ENCODE data around the gene DDRGK1. TPM values are rescaled to one million over a fixed set of nuclear protein-coding genes. Genes with fewer than 3 reads are reported as not detected.
"Not testable (repeated sequence)": the region's sequence is repeated elsewhere in the genome, so short reads cannot be mapped to it uniquely, and the experiment has no call there.

Gene DDRGK1
- total RNA-seq, 1 donor from 2014 or later, result 68.2 TPM

DNA sequence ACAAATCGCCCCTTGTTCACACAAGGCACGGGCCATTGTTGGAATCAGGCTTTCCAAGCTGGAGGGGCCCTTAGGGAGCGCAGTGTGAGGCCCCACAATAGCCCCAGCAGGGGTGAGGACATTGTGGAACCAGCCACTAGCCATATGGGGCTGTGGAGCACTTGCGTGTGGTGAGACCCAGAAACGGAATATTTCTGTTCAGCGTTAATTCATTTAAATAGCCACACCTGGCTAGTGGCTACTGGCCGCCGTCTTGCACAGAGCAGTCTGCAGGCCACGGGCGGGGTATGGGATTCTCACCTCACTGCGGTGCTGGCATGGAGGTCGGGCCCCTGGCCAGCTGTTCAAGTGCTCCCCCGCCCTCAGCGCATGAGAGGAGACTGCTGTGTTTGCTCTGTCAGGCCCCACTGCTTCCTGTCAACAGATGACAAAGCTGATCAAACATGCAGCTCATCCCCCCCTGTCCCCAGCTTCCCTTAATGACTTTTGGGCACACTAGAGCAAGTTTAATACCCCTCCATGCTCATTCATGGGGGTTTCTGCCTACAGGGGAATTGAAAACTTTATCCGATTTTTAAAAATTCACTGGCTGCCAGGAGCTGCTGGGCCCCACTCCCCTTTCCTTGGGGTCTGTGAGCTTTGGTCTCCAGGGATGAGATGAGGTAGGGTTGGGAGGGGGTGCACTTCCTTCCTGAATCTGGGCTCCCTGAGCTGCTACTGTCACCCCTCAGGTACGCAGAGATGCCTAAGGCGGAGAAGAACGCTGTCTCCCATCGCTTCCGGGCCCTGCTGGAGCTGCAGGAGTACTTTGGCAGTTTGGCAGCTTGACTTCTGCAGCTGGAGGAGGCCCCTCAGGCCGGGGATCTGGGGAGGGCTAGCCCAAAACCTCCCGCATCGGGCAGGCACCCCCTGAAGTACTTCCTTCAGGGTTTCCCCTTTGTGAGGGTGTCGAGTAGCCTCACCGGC is 18.4 kb upstream of the DDRGK1 start:
- DNase-seq (ENCODE audit: low spot score) (no peak), ATAC-seq (no peak)
- intact Hi-C loops (cut with DNase I), result no loop called here

DNA sequence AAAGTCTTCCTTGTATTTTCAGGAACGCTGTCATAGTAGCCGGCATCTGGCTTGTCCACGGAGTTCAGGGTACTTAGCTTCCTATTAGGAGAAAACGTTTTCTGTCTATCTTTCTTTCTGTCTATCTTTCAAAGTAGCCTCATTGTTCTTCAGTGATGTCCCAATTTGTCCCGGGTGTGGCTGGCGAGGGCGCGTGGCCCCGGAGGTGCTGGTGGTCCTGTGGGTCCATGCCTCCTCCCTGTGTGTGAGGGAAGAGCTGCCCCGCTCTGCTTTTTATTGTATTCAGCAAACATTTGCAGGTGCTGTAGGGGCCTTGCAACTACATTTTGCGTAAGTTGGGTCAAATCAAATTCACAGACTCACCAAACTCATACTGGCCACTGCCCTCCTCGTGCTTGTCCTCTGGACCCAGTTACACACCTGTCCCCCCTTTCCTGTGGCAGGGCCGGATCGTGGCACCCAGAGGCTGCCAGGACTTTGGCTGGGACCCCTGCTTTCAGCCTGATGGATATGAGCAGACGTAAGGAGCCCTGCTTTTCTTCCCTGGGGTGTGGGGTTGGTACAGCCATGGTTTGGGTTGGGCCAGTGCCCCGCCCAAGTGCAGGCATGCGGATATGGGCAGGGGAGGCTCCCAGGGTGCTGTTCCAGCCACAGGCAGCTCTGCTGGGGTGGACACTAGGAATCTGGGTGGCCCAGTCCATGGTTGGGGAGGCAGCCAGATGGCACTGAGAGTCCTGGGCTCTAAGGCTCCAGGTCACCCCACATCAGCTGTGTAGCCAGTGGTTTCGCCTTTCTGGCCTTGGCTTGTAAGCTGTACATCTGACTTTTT is 17.1 kb upstream of the DDRGK1 start:
- ATAC-seq, result no peak
- intact Hi-C loops (cut with DNase I), result no loop called here
- no peak for DNase-seq (ENCODE audit: low spot score)

DNA sequence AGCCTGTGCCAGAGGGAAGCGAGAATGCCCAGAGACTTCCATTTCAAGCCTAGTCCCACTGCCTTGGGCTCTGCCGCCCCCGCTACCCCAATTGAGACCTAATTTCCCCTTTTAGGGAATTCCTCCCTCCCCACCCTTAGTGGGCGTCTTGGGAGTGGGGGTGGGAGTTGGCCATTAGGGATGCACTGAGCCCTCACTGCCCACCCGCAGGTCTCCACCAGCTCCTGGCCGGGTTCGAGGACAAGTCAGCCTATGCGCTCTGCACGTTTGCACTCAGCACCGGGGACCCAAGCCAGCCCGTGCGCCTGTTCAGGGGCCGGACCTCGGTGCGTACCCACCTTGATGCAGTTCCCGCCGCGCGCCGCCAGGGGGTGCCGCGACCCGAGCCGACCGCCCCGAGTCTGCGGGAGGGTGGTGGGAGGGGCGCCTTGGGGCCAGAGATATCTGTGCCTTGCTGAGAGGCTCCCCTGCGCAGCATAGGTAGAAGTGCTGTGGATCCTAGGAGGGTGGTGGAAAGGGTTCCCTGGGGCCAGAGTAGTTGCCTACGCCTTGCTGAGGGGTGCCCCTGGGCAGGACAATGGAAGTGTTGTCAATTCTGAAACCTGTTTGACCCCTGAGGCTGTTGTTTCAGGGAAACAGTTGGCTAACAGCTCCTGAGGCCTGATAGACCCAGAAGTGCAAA is 14.0 kb upstream of the DDRGK1 start:
- DNase-seq (ENCODE audit: low spot score), result peak; percentile 73
- ATAC-seq, result peak; percentile 76

DNA sequence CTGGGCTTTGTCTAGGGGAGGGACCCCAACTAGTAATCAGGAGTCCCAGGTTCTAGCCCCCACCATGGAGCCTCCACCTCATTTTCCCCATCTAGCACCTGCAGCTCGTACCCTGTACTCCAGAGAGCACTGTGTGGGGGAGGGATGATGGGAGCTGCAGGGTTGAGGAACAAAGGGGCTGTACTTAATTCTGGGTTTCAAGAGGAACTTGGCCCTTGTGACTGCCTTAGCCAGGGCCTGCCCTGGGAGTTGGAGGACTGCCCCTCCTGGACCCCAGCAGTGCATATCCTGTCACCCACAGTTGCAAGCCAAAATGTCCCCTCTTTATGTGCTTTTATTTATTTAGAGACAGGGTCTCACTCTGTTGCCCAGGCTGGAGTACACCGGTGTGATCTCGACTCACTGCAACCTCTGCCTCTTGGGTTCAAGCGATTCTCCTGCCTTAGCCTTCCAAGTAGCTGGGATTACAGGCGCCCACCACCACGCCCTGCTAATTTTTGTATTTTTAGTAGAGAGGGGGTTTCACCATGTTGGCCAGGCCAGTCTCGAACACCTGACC is 11.0 kb upstream of the DDRGK1 start:
- not testable (repeated sequence) for DNase-seq (ENCODE audit: low spot score); ATAC-seq
- intact Hi-C loops (cut with DNase I), result loop anchor here (10.0 kb wide), 1 partner anchor 109 kb away; no protein-coding TSS in a partner anchor

More for the DNA sequence above, 14.0 kb upstream of the DDRGK1 start:
- intact Hi-C loops (cut with DNase I), result loop anchor here (10.0 kb wide), 1 partner anchor 106 kb away; no protein-coding TSS in a partner anchor

DNA sequence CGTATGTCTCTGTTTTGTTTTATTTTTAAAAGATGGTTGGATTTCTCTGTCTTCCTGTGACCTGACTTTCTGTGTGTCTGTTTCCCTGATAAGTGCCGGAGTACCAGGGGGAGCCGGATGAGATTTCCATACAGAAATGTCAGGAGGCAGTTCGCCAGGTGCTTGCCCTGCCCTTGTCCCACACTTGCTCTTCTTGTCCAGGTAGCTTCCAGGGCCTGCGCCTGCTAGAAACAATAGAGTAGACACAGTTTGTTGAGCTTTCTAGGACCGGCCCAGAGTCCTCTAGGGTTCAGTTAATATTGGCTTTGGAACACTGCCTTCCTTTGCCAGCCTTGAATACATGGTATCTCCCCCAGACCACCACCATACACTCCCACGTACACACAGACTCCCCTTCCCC is 8.7 kb upstream of the DDRGK1 start:
- DNase-seq (ENCODE audit: low spot score), result no peak
- intact Hi-C loops (cut with DNase I), result loop anchor here (10.0 kb wide), 1 partner anchor 112 kb away; no protein-coding TSS in a partner anchor
- ATAC-seq, result no peak

DNA sequence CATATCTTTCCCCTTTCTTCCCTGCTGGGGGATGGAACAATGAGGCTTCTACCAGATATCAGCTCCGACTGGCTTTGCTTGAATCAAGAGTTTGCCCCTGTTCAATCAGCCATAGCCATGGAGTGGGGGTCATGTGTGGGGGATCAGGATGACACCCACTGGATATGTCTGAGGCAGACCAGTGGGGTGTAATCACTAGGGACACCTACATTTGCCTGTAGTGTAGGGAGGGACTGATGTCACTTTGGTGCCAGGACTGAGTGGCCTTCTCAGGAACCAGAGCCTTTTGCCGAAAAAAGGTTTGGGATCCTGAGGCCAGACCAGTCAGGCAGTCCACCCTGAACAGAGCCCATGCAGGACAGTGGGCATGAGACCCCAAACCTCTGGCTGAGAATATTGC is 5.9 kb upstream of the DDRGK1 start:
- no peak for ATAC-seq
- DNase-seq (ENCODE audit: low spot score), result no peak
- intact Hi-C loops (cut with DNase I), result loop anchor here (10.0 kb wide), 1 partner anchor 114 kb away; no protein-coding TSS in a partner anchor

DNA sequence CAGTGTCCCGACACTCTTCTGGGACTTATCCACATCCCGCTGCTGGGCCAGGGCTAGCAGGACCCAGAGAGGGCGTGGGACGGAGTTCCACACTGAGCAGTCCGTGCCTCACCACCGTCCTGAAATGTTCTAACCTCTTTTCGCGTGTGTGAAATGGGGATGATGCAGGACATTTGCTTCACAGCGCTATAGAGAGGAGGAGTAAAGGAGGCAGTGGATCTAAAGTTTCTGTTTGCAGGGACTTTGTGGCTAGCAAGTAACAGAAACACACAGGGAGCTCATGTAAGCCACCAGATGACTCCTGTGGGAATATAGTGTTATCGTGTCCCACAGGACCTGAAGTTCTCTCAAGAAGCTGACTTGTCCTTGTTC is 5.5 kb upstream of the DDRGK1 start:
- intact Hi-C loops (cut with DNase I), result loop anchor here (10.0 kb wide), 1 partner anchor 115 kb away; no protein-coding TSS in a partner anchor
- ATAC-seq (peak; percentile 51), DNase-seq (ENCODE audit: low spot score) (no peak)

DNA sequence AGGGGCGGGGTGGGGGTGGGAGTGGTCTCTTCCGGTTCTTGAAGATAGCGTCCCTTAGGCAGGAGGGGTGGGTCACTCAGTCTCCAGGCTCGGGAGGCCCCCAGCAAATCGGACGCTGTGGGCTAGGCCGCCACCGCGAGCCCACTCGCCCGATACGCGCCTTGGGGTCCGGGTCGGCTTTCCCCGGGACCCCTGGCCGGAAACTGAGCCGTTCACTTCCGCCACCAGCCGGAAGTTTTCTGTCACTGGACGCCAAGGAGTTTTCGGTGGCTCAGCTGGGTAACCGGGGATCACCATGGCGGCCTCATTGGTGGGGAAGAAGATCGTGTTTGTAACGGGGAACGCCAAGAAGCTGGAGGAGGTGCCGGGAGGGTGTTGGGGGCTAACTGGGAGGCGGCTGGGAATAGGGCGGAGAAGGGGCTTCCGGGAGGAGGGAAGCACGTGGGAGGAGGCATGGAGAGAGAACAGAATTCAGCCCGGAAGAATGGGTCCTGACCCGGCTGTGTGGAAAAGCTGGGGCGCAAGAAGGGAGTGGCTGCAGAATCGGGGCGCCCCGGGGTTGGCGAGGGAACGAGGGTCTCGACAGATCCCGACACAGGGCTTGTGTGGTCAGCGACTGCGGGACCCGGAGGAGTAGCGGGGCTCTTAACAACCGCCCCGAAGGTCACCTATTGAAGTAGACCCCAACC is 4.9 kb upstream of the DDRGK1 start, which contains the start of gene ITPA:
TSS of gene ITPA (plus strand) at position 242 of the 689 bp plus-strand sequence. CDS start at position 296, 54 bp downstream.
- peak; percentile 75 for DNase-seq (ENCODE audit: low spot score)
- peak; percentile 65 for ATAC-seq
- intact Hi-C loops (cut with DNase I), result no loop called here

DNA sequence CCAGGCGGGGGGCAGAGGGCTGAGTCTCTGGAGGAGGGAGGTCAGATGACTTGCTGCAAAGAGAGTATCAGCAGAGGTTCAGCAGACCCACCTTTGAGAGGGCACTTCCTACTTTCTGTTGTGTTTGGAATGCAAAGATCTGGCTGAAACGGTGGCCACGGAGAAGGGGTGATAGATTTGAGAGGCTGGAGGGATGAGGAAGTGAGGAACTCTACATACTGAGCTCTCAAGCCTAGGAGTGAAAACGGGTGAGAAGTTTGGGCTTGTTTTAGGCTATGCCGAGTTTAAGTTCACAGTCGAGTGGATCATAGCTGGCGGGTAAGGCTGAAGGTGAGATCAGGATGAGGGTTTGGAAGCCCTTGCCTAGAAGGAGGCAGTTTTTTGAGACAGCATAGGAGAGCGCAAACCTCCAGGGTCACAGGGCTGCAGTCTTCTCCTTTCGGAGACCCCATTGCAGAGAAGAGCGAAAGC is 4.3 kb upstream of the DDRGK1 start:
- ATAC-seq (peak; percentile 2), DNase-seq (ENCODE audit: low spot score) (no peak)
- intact Hi-C loops (cut with DNase I), result no loop called here

DNA sequence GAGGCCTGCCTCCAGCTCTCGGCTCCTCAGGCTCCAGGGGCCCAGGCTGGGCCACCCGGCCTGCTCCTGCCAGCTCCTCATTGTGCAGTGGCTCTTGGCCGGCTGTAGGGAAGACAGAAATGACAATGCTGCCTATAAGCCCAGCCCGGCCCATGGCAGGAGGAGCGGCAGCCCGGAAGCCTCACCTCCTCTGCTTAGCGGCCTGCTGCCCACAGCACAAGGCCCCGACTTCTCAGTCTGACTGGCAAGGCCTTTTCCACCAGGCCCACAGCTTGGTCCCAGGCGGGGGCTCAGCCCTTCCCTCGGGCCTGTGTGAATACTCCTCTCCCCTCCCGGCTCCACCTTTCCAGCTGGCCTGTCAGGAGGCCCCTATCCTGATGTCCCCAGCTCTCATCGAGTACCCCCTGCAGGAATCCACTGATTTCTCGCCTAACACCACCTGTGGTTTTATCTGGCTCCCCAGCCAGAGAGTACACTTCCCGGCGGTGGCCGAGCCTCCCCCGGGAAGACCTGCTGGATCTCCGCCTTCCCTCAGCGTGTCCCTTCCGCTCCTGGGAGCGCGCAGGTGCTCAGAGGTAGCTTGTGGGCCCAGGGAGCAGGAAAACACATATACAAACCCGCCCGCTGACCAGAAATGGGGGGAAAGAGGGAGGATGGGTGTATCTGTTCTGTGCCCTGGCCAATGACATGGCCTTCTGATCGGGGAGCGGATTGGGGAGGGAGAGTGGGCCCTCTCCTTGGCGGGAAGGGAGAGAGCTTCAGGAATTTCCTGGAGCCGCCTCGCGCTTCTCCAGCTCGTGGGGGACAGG is 963 bp downstream of the DDRGK1 start:
- intact Hi-C loops (cut with DNase I), result no loop called here
- peak; percentile 21 for ATAC-seq
- DNase-seq (ENCODE audit: low spot score), result no peak

DNA sequence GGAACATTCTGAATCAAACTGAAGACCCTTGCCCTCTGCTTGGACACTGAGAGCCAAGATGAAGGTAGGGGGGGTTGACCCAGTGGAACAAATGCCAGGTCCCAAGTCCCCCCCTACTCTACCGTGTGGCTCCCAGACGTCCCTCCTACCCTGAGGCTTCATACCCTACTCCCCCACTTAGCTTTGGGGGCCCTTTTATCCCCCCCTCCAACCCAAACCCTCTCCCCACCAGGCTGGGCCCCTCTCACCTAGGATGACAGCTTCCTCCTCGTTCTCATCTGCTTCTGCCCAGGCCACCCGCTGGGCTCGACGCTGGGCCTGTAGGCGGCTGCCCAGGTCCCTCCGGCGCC is 1.5 kb downstream of the DDRGK1 start:
- ATAC-seq (no peak), DNase-seq (ENCODE audit: low spot score) (no peak)
- intact Hi-C loops (cut with DNase I), result no loop called here

DNA sequence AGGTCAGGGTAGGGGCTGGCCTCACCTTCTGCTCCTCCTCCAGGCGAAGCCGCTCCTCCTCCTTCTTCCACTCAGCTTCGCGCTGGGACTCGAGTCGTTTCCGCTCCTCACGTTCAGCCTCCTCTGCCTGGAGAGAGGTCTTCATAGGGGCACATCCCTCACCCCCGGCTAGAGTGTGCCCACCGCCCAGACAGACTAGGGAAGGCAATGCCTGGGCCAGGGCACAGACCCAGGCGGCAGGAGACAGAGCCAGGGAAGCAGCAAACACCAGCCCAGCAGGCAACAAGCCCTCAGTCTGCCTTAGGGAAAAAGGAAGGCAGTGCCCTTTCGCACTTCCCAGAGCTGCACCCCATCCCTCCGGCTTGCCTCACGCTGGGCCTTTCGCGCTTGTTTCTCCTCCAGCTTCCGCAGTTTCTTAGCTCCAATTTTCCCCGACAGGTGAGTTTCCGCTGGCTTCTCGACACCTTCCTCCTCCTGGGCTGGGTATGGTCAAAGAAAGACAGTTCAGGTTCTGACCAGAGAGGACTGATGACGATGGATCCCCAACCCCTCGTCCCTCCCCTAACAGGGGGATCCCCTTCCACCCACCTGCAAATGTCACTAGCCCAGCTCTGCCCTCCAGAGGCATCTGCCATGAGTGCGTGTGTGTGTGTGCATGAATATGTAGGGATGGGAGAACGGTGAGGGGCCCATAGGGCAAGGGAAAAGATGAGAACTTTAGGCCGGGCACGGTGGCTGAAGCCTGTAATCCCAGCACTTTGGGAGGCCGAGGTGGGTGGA is 4.3 kb downstream of the DDRGK1 start:
- intact Hi-C loops (cut with DNase I), result no loop called here
- DNase-seq (ENCODE audit: low spot score) (no peak), ATAC-seq (no peak)

DNA sequence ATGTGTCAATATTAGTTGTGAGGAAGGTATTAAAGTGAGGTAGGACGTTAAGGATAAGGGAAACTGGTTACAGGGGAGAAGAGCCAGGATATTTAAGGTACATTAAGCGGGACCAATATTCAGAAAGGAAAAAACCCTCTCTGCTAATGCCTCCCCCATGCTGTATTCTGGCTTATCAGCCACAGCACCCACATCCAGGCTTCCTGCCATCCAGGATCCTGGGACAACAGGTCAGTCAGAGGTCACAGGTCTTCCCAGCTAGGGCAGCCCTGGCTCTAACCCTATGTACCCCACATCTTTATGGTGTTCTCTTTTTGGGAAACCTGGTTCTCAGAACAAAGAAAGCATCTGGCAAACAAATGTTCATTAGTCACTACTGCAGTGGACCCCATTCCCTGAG is 5.3 kb downstream of the DDRGK1 start:
- intact Hi-C loops (cut with DNase I), result no loop called here
- DNase-seq (ENCODE audit: low spot score) (no peak), ATAC-seq (no peak)

DNA sequence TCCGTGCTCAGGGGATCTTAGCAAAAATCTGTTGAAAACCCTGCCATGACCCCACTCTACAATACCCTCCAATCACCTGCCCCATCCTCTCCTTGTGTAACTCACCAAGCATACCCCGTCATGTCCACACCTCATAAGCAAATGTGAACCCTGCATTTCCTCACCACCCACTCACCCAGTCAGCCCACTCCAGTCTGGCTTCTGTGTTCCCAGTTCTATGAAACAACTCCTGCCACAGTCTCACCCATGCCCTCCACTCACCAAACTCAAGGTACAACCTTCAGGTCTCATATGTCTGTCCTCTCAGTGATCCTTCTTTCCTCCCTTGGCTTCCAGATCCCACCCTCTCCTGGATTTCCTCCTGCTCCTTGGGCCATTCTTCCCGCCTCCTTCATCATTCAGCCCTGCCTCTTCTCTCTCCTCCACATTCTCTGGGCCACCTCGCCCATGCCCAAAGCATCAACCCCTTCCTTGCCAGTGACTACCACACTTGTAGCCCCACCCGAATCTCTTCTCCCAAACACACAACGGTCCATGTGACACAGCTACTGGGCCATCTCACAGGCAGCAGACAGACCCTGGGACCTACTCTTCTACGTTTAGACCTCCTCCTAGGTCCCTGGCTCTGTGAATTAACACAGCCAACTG is 8.8 kb downstream of the DDRGK1 start:
- DNase-seq (ENCODE audit: low spot score), result no peak
- intact Hi-C loops (cut with DNase I), result no loop called here
- ATAC-seq, result no peak

DNA sequence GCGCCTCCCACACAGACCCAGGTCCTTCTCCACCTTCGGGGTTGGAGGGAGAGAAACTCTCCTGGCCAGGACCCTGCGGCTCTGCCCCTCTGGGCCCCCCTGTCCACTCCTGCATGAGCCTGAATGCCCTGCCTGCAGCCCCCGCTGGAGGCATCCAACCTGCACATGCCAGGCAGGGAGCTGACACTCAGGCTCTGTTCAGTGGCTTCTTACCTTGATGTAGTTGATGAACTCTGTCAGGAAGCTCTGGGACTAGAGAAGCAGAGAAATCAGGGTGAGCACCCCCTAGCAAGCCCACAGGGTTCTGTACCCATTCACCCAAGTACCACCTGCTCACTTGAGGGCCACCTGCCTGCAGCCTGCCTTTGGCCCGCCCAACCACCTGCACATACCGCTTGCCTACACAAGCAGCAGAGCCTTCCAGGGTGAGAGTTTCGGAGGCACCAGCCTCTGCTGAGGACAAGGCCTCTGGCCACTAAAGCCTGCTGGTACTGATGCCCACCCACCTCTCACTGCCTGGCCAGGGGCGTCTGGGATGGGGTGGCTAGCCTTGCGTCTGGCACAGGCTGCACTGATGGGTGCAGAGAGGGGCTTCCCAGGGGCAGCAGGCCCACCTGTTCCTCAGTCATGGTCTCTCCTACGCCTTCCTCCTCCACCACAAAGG is 9.7 kb downstream of the DDRGK1 start:
- no peak for ATAC-seq
- intact Hi-C loops (cut with DNase I), result no loop called here
- DNase-seq (ENCODE audit: low spot score), result no peak

All from sciatic nerve (tissue), 2 donors.